Ramos (cell line): Measurements from ENCODE around the gene CPAMD8.
"Not testable (repeated sequence)": the region's sequence is repeated elsewhere in the genome, so short reads cannot be mapped to it uniquely, and the experiment has no call there.

Source experiments
- in situ Hi-C: fragments of 300-500 bp; cut with MboI; formaldehyde crosslinking; loops from one replicate; pipeline ENCODE4 v1.14.3; 2022; ENCODE audit warnings: low sequenced_read_pairs; ENCODE audit not compliant: unreplicated experiment

CPAMD8 gene

GRCh38 chr19:17043744-17044143 lies 17.1 kb upstream of the CPAMD8 start:
- in situ Hi-C loops, result no loop called here

GRCh38 chr19:17041976-17042375 lies 15.4 kb upstream of the CPAMD8 start:
- in situ Hi-C loops, result no loop called here

- in situ Hi-C loops, result no loop called here
Measured at GRCh38 chr19:17037966-17038500, 11.4 kb upstream of the CPAMD8 start.

GRCh38 chr19:17037184-17037583 lies 10.6 kb upstream of the CPAMD8 start:
- in situ Hi-C loops, result no loop called here

- in situ Hi-C loops, result no loop called here
Measured at GRCh38 chr19:17036640-17037039, 10.0 kb upstream of the CPAMD8 start.

GRCh38 chr19:17035842-17036424 lies 9.3 kb upstream of the CPAMD8 start:
- in situ Hi-C loops, result no loop called here

- in situ Hi-C loops, result no loop called here
Measured at GRCh38 chr19:17031741-17032140, 5.1 kb upstream of the CPAMD8 start.

- in situ Hi-C loops, result no loop called here
Measured at GRCh38 chr19:17027535-17027975, 945 bp upstream of the CPAMD8 start.

GRCh38 chr19:17025991-17026658 lies 485 bp downstream of the CPAMD8 start:
- in situ Hi-C loops, result no loop called here

GRCh38 chr19:17025361-17025760 lies 1.2 kb downstream of the CPAMD8 start:
- in situ Hi-C loops, result no loop called here

GRCh38 chr19:17024941-17025340 lies 1.7 kb downstream of the CPAMD8 start:
- in situ Hi-C loops, result not testable (repeated sequence)

GRCh38 chr19:17023805-17024204 lies 2.8 kb downstream of the CPAMD8 start:
- in situ Hi-C loops, result no loop called here

GRCh38 chr19:17022738-17023137 lies 3.9 kb downstream of the CPAMD8 start:
- in situ Hi-C loops, result no loop called here

- in situ Hi-C loops, result no loop called here
Measured at GRCh38 chr19:17021793-17022590, 4.6 kb downstream of the CPAMD8 start.

- in situ Hi-C loops, result no loop called here
Measured at GRCh38 chr19:17021328-17021727, 5.3 kb downstream of the CPAMD8 start.

GRCh38 chr19:17020823-17021222 lies 5.8 kb downstream of the CPAMD8 start:
- in situ Hi-C loops, result no loop called here

- in situ Hi-C loops, result no loop called here
Measured at GRCh38 chr19:17020385-17020784, 6.2 kb downstream of the CPAMD8 start.

GRCh38 chr19:17014212-17014861 lies 12.3 kb downstream of the CPAMD8 start:
- in situ Hi-C loops, result not testable (repeated sequence)

- in situ Hi-C loops, result no loop called here
Measured at GRCh38 chr19:17011485-17011884, 15.1 kb downstream of the CPAMD8 start.

- in situ Hi-C loops, result no loop called here
Measured at GRCh38 chr19:17006579-17006978, 20.0 kb downstream of the CPAMD8 start.

GRCh38 chr19:17005000-17005399 lies 21.6 kb downstream of the CPAMD8 start:
- in situ Hi-C loops, result no loop called here
